Sigmoid colon (tissue), 7 donors: ENCODE results near the gene ELF2. TPM values are rescaled to one million over a fixed set of nuclear protein-coding genes. Genes with fewer than 3 reads are reported as not detected.
"Not testable (repeated sequence)": the region's sequence is repeated elsewhere in the genome, so short reads cannot be mapped to it uniquely, and the experiment has no call there.

ENCODE experiments used
- DNase-seq: peaks from one replicate; pipeline ENCODE4 v3.0.0-alpha.2; 2019
- H3K27ac ChIP-seq, 4 donors: fragments of 200-600 bp; sonication (generic); one replicate each; pipeline ENCODE4 v1.5.1; 2016 to 2019; ENCODE audit warnings: mild to moderate bottlenecking in 1 of 4
- H3K27me3 ChIP-seq, 3 donors: fragments of 200-600 bp; sonication (generic); one replicate each; pipeline ENCODE4 v1.5.1; 2019; ENCODE audit warnings: mild to moderate bottlenecking in 1 of 3
- H3K36me3 ChIP-seq, 4 donors: fragments of 200-600 bp; sonication (generic); one replicate each; pipeline ENCODE4 v1.5.1; 2016 to 2019
- H3K4me1 ChIP-seq, 4 donors: fragments of 200-600 bp; sonication (generic); one replicate each; pipeline ENCODE4 v1.5.1; 2017 to 2019
- H3K4me3 ChIP-seq, 4 donors: fragments of 200-600 bp; sonication (generic); one replicate each; pipeline ENCODE4 v1.5.1; 2017 to 2019; ENCODE audit warnings: mild to moderate bottlenecking in 2 of 4, moderate library complexity in 1 of 4
- H3K9me3 ChIP-seq, 4 donors: fragments of 200-600 bp in 3 of 4; sonication (generic) in 3 of 4; one replicate each; pipeline versions ENCODE4 v1.5.1 to v1.6.1; 2013 to 2019
- EP300 ChIP-seq, 4 donors: sonication (generic); formaldehyde crosslinking; IDR thresholded peaks; one replicate each; pipeline ENCODE4 v1.6.1; 2017; ENCODE audit warnings: antibody characterized with exemption in 4 of 4
- POLR2A ChIP-seq, 2 donors: fragments of 450-650 bp; IDR thresholded peaks; one replicate each; pipeline ENCODE4 v1.6.1; 2016; ENCODE audit warnings: antibody characterized with exemption in 2 of 2, mild to moderate bottlenecking in 2 of 2, moderate library complexity in 2 of 2
- POLR2AphosphoS5 ChIP-seq, 4 donors: sonication (generic); formaldehyde crosslinking; IDR thresholded peaks; one replicate each; pipeline ENCODE4 v1.6.1; 2017; ENCODE audit warnings: antibody characterized with exemption in 4 of 4
- WGBS, 2 donors: extraction: QIAGEN DNeasy Blood & Tissue Kit; methylation state at CpG; one replicate each; pipeline ENCODE4 v1.1.7; 2013; 5-methylcytosine and 5-hydroxymethylcytosine counted together
- intact Hi-C: fragments of 100-400 bp; cut with DNase I; formaldehyde crosslinking; loops from one replicate; pipeline ENCODE4 v1.15.1; 2023
- polyA plus RNA-seq, 3 donors: library from polyadenylated mRNA; stranded (reverse); fragments of 200-250 nt; gene quantifications; one replicate each; pipeline ENCODE4 v1.2.3, GENCODE V29; 2013
- total RNA-seq, 4 donors: library from RNA; depleted of rRNA; stranded (reverse); fragments of >200 nt; gene quantifications; one replicate each; pipeline ENCODE4 v1.1.0, GENCODE V29; 2016
- TF ChIP-seq, protein P1 (sequence below), 4 experiments: fragments of 450-650 bp in 3 of 4; fragments of 200-600 bp in 1 of 4; IDR thresholded peaks; one replicate each; pipeline ENCODE4 v1.5.1; 2016 to 2019; ENCODE audit warnings: antibody characterized with exemption in 4 of 4, mild to moderate bottlenecking in 3 of 4, moderate library complexity in 2 of 4
- donor health status: healthy with polysubstance abuse.
- donor health status: Bipolar disorder and iron deficiency.
- donor health status: healthy.

The ELF2 gene
- total and polyA plus RNA-seq, 7 donors = 9.9 to 83.6 (median 61.4) TPM

DNA sequence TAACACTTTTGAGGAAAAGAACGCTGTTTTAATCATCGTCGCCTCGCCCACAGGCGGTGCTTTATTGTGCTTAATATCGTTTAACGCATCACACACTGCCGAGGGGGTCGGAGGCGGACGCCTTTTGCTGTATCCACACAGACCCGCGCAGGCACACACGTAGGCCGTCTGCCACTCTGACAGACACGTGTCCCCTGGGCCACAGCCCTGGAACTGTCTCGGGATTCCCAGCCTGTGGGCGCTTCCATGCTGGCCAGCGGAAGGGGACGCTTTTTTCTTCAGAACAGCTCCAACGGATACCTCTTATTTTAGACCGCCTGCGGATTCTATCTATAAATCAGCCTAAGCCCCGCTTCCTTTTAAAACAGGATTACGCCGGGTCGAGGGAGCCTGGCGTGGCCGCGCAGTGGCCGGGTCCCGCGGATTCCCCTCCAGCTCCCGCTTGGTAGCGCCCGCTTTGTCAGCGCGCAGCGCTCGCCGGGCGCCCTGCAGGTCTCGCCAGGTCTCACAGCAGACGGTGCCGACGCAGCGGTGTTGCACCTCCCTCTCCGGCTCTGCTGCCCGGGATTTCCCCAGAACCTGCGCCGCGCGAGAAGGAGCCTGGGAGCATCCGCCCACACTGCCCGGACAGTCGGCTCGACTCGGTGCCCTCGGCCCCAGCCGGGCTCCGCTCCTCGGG is 161.6 kb downstream of the ELF2 start, which contains the start of gene NOCT:
Gene NOCT (plus strand): TSS at position 513 of the 679 bp plus-strand sequence. CDS start 201 bp downstream, outside the sequence.
- H3K27me3 ChIP-seq = no peaks in the 10 kb centered on the region
- H3K36me3 ChIP-seq = no peaks in the 10 kb centered on the region
- peak; percentile 91 for DNase-seq
- peaks cover 0 to 29% (median 12%) of the 10 kb centered on the region in 4 donors for H3K4me1 ChIP-seq
- WGBS, 2 donors = 0% methylated on average over 62 of the region's 62 CpGs
- H3K9me3 ChIP-seq = no peaks in the 10 kb centered on the region
- TF ChIP-seq POLR2AphosphoS5 (IDR thresholded peaks at IDR 0.05) (peak; percentile 82 to 99 (median 88)), POLR2A (IDR thresholded peaks at IDR 0.05) (peak; percentile 58 to 67), EP300 (IDR thresholded peaks at IDR 0.05) (no peak)
- TF ChIP-seq, protein P1, sequence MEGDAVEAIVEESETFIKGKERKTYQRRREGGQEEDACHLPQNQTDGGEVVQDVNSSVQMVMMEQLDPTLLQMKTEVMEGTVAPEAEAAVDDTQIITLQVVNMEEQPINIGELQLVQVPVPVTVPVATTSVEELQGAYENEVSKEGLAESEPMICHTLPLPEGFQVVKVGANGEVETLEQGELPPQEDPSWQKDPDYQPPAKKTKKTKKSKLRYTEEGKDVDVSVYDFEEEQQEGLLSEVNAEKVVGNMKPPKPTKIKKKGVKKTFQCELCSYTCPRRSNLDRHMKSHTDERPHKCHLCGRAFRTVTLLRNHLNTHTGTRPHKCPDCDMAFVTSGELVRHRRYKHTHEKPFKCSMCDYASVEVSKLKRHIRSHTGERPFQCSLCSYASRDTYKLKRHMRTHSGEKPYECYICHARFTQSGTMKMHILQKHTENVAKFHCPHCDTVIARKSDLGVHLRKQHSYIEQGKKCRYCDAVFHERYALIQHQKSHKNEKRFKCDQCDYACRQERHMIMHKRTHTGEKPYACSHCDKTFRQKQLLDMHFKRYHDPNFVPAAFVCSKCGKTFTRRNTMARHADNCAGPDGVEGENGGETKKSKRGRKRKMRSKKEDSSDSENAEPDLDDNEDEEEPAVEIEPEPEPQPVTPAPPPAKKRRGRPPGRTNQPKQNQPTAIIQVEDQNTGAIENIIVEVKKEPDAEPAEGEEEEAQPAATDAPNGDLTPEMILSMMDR (IDR thresholded peaks at IDR 0.05) = peak in 2 of 4 experiments; percentile 11 to 43
- intact Hi-C loops = no loop called here
- peak within 1 kb of the TSS; percentile 79 to 93 (median 82) for H3K27ac ChIP-seq
- peak within 1 kb of the TSS; percentile 58 to 82 (median 68) for H3K4me3 ChIP-seq

DNA sequence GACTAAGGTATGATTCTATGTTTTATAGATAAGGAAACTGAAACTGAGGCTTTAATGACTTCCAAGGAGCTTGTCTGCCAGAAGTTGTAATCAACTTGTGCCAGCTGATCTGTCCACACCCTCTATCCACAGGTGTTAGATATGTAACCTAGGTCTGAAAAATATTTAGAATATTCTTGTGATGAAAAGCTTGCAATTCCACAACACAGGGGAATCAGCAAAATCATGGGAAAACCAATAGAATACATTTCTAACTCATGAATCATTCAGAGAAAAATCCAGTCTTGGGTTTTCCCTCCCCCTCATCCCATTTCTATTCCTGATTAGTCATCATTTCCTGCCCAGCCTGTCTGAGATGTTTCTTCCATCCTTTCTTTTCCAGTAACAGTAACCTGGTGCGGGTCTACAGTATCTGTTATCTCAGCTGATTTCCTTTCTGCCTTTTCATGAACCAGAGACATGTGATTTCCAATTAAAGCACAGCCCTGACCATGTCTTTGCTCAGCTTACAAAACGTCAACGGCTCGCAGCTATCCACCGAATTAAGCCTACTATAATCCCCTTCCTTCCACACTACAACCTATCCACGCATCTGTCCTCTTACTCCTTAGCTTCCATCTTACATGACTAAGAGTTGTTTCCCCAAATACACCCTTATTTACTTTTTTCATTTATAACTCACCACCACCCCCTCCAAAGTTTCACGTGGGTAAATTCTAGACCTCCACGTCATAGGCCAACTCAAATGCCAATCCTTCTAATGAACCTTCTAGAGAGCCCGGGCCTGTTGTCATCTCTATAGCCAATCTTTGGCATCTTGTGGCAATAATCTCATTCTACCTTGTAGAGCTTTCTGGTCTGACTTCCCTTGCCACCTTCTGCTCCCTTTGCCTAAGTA is 162.4 kb downstream of the ELF2 start:
- peaks cover 0 to 29% (median 10%) of the 10 kb centered on the region in 4 donors for H3K4me1 ChIP-seq
- no peaks in the 10 kb centered on the region for H3K27me3 ChIP-seq
- 5 to 37% methylated on average over 9 of the region's 9 CpGs for WGBS, 2 donors
- H3K4me3 ChIP-seq = peak overlapping the region; percentile 58 to 82 (median 68)
- intact Hi-C loops = no loop called here
- H3K9me3 ChIP-seq = no peaks in the 10 kb centered on the region
- TF ChIP-seq EP300 (IDR thresholded peaks at IDR 0.05) (peak in 1 of 4 donors; percentile 32), POLR2AphosphoS5 (IDR thresholded peaks at IDR 0.05) (peak in 2 of 4 donors; percentile 14 to 73), POLR2A (IDR thresholded peaks at IDR 0.05) (no peak)
- TF ChIP-seq, protein P1 (IDR thresholded peaks at IDR 0.05) = no peak
- peak overlapping the region; percentile 79 to 93 (median 82) for H3K27ac ChIP-seq
- DNase-seq = peak; percentile 15
- H3K36me3 ChIP-seq = no peaks in the 10 kb centered on the region

DNA sequence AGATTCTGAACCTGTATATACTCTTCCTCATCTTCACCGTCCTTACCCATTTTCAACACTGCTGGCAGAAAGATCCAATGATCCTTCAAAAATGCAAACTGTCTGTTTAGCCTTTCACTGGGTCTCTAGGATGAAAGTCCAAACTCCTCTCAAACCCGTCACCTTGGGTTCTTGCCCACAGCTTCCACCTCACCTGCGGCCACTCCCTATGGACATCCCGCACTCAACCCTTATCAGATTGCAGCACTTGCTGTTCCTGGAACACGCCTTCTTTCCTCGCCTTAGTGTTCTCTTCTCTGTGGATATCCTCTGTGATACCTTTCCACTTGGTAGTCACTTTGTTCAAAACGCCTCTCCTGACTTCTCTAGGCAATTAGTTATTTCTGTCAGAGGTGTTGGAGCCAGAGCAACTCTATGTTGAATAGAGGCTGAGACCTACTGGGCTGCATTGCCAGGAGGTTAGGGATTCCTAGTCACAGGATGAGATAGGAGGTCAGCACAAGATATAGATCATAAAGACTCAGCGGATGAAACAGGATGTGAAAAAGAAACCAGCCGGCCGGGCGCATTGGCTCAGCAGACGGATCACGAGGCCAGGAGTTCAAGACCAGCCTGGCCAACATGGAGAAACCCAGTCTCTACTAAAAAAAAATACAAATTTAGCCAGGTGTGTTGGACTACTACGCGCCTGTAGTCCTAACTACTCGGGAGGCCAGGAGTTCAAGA is 165.6 kb downstream of the ELF2 start:
- Histone ChIP-seq H3K27ac (no peak overlapping the region), H3K4me1 (peaks cover 0 to 18% (median 9%) of the 10 kb centered on the region in 4 donors), H3K4me3 (no peak overlapping the region), H3K27me3 (no peaks in the 10 kb centered on the region), H3K36me3 (no peaks in the 10 kb centered on the region), H3K9me3 (no peaks in the 10 kb centered on the region)
- peak; percentile 35 for DNase-seq
- 35 to 77% methylated on average over 16 of the region's 16 CpGs for WGBS, 2 donors
- TF ChIP-seq POLR2A (IDR thresholded peaks at IDR 0.05) = no peak
- TF ChIP-seq, protein P1 (IDR thresholded peaks at IDR 0.05) = no peak
- no peak for TF ChIP-seq EP300 (IDR thresholded peaks at IDR 0.05)
- no peak for TF ChIP-seq POLR2AphosphoS5 (IDR thresholded peaks at IDR 0.05)
- intact Hi-C loops = no loop called here

DNA sequence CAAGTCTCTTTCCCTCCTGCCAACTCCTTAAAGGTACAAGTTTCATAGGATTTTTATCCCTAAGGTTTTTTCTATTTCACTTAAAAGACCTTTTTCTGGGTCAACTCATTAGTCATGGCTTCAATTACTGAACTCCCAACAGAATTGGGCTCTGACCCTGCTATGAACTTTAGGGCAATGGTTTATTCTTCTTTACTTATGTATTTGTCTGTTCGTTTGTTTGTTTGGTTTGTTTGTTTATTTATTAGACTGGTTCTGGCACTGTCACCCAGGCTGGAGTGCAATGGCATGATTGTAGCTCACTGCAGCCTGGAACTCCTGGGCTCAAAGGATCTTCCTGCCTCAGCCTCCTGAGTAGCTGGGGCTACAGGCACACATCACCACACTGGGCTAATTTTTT is 167.3 kb downstream of the ELF2 start:
- intact Hi-C loops = no loop called here
- peaks cover 0 to 8% (median 4%) of the 10 kb centered on the region in 4 donors for H3K4me1 ChIP-seq
- TF ChIP-seq POLR2A (IDR thresholded peaks at IDR 0.05) (no peak), POLR2AphosphoS5 (IDR thresholded peaks at IDR 0.05) (no peak), EP300 (IDR thresholded peaks at IDR 0.05) (no peak)
- TF ChIP-seq, protein P1 (IDR thresholded peaks at IDR 0.05) = no peak
- no peaks in the 10 kb centered on the region for H3K36me3 ChIP-seq
- no peak for DNase-seq
- no peaks in the 10 kb centered on the region for H3K9me3 ChIP-seq
- no peaks in the 10 kb centered on the region for H3K27me3 ChIP-seq
- H3K4me3 ChIP-seq = no peak overlapping the region
- WGBS, 2 donors = 29 to 62% methylated on average over 1 of the region's 1 CpG
- no peak overlapping the region for H3K27ac ChIP-seq

DNA sequence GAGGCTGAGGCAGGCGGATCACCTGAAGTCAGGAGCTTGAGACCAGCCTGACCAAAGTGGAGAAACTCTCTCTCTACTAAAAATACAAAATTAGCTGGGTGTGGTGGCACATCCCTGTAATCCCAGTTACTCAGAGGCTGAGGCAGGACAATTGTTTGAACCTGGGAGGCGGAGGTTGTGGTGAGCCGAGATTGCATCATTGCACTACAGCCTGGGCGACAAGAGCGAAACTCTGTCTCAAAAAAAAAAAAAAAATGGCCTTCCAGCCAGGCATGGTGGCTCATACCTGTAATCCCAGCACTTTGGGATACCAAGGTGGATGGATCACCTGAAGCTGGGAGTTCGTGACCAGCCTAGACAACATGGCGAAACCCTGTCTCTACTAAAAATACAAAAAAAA is 168.7 kb downstream of the ELF2 start:
- 95 to 98% methylated on average over 7 of the region's 7 CpGs for WGBS, 2 donors
- H3K36me3 ChIP-seq, H3K4me1 ChIP-seq, H3K27ac ChIP-seq, H3K9me3 ChIP-seq, H3K27me3 ChIP-seq, intact Hi-C loops, H3K4me3 ChIP-seq: not testable (repeated sequence)
- peak; percentile 14 for DNase-seq
